ENCODE results near the gene RGS3.

- TF ChIP-seq POLR2AphosphoS5 (IDR thresholded peaks at IDR 0.05; ENCODE audit: low read depth) (no peak), CTCF (IDR thresholded peaks at IDR 0.05; ENCODE audit: insufficient read depth, low read length) (no peak), GABPA (IDR thresholded peaks at IDR 0.05; ENCODE audit: low read depth) (no peak), REST (IDR thresholded peaks at IDR 0.05; ENCODE audit: insufficient replicate concordance, low read depth) (no peak)
Observed at GRCh38 chr9:113616116-113616515, 152.6 kb downstream of the RGS3 start.
